Bronchial epithelial cell (primary cell): Measurements from ENCODE around the gene ADGRL3. TPM values are rescaled to one million over a fixed set of nuclear protein-coding genes. Genes with fewer than 3 reads are reported as not detected.

ENCODE experiments used
- DNase-seq: peaks from one replicate; pipeline ENCODE4 v3.0.0-alpha.2; 2010; ENCODE audit warnings: low read depth
- FAIRE-seq: peaks from 2 replicates; lab custom pipeline; 2011; peaks lifted over from hg19 to GRCh38; lab: Jason Lieb, UNC
- H3K27me3 ChIP-seq: 2 replicates; pipeline ENCODE4 v1.5.1; 2011; ENCODE audit warnings: low read length; ENCODE audit not compliant: control insufficient read depth, insufficient read depth
- H3K36me3 ChIP-seq: 2 replicates; pipeline ENCODE4 v1.5.1; 2011; ENCODE audit warnings: low read length; ENCODE audit not compliant: control insufficient read depth, insufficient read depth
- H3K4me3 ChIP-seq: 2 replicates; pipeline ENCODE4 v1.5.1; 2011; ENCODE audit warnings: mild to moderate bottlenecking, low read depth, low read length, control low read depth
- CTCF ChIP-seq: IDR thresholded peaks from 2 replicates; pipeline ENCODE4 v1.5.1; 2011; ENCODE audit warnings: mild to moderate bottlenecking, moderate library complexity, low read length, control low read depth, inconsistent platforms; ENCODE audit not compliant: insufficient read depth, severe bottlenecking
- total RNA-seq: library from RNA; depleted of rRNA; stranded (reverse); fragments of >200 nt; gene quantifications from 2 replicates; pipeline ENCODE4 v1.2.1, GENCODE V29; 2014

The ADGRL3 gene
- total RNA-seq, 1 donor from 2014 or later = under 0.01 TPM

- H3K36me3 ChIP-seq = no peaks in the 10 kb centered on the region
Measured at GRCh38 chr4:61319156-61319555, 119.0 kb downstream of the ADGRL3 start.

GRCh38 chr4:61320154-61320553 lies 120.0 kb downstream of the ADGRL3 start:
- TF ChIP-seq CTCF = no peak
- no peak overlapping the region for H3K4me3 ChIP-seq
- FAIRE-seq = no peak

More at GRCh38 chr4:61319156-61319555, 119.0 kb downstream of the ADGRL3 start:
- FAIRE-seq (no peak), DNase-seq (no peak)
- no peaks in the 10 kb centered on the region for H3K27me3 ChIP-seq
- H3K4me3 ChIP-seq = no peak overlapping the region
- TF ChIP-seq CTCF = no peak

GRCh38 chr4:61320631-61321030 lies 120.5 kb downstream of the ADGRL3 start:
- Histone ChIP-seq H3K4me3 (no peak overlapping the region), H3K36me3 (no peaks in the 10 kb centered on the region), H3K27me3 (no peaks in the 10 kb centered on the region)
- no peak for DNase-seq
- FAIRE-seq = no peak
- no peak for TF ChIP-seq CTCF

More at GRCh38 chr4:61320154-61320553, 120.0 kb downstream of the ADGRL3 start:
- Histone ChIP-seq H3K36me3 (no peaks in the 10 kb centered on the region), H3K27me3 (no peaks in the 10 kb centered on the region)
- DNase-seq = peak; percentile 77

GRCh38 chr4:61332693-61333092 lies 132.6 kb downstream of the ADGRL3 start:
- no peak for DNase-seq

GRCh38 chr4:61333490-61333889 lies 133.4 kb downstream of the ADGRL3 start:
- FAIRE-seq (no peak), DNase-seq (no peak)
- no peak for TF ChIP-seq CTCF
- Histone ChIP-seq H3K4me3 (no peak overlapping the region), H3K36me3 (no peaks in the 10 kb centered on the region), H3K27me3 (no peaks in the 10 kb centered on the region)

More at GRCh38 chr4:61332693-61333092, 132.6 kb downstream of the ADGRL3 start:
- Histone ChIP-seq H3K4me3 (no peak overlapping the region), H3K36me3 (no peaks in the 10 kb centered on the region), H3K27me3 (no peaks in the 10 kb centered on the region)
- FAIRE-seq = no peak
- TF ChIP-seq CTCF = no peak

- DNase-seq = no peak
- FAIRE-seq = no peak
- H3K36me3 ChIP-seq = no peaks in the 10 kb centered on the region
- TF ChIP-seq CTCF = no peak
- no peaks in the 10 kb centered on the region for H3K27me3 ChIP-seq
- no peak overlapping the region for H3K4me3 ChIP-seq
Measured at GRCh38 chr4:61335241-61335763, 135.2 kb downstream of the ADGRL3 start.
